Activated T-cell treated with anti-CD3 and anti-CD28 coated beads for 48 hours (primary cell): ENCODE data around the gene SLC6A17.

Experiments used
- DNase-seq: peaks from one replicate; pipeline ENCODE4 v3.0.0-alpha.2; 2020; ENCODE audit warnings: low read depth

The SLC6A17 gene

DNA sequence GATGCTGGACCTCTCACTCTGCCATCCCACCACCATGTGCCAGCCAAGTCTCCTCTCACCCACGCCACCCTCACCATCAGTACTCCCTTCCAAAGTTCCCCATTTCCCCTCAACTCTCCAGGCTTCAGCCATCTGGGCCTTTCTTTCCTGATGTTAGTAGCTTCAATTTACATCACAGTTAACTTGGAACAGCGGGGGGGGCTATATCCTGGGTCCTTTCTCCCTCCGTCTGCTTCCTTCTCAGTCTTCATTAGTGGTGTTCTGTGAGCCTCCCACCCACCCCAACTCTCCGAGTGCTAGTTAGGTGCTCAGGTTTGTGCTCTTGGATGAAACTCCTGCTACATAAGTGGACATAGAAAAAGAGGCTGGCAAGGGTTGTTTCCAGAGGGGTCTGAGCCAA, 91.8 kb downstream of the SLC6A17 start:
- DNase-seq, result no peak

DNA sequence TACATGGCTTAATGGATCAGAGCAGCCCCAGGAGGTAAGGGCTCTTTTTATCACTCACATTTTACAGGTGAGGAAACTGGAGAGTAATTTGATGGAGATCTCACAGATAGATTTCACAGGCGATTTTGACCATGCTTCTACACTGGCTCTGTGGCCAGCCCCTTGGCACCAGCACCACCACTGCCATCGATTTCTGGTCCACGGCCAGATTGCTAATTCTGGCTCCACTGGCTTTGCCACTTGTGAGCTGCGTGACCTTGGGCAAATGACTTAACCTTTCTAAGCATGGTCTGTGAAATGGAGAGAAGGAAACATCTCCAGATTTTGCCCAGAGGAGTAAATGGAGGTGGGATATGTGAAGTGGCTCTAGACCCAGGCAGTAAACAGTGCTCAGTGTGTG, 92.4 kb downstream of the SLC6A17 start:
- no peak for DNase-seq

DNA sequence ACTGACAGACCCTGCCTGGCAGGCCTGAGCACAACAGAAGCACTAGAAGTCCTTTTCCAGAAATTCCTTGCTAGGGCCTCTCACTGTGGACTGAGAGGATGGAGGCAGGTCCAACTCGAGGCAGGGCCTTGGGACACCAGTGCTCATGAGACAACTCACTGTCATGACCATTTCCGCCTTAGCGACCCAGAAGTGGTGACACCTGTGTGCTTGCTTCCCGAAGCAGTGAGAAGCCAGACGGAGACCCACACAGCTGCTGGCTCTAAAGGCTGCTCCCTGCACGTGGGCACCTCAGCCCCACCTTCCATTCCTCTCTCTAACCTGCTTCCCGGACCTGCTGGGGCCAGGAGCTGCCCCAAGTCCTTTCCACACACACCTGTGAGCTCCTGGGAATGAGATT, 92.9 kb downstream of the SLC6A17 start:
- no peak for DNase-seq

DNA sequence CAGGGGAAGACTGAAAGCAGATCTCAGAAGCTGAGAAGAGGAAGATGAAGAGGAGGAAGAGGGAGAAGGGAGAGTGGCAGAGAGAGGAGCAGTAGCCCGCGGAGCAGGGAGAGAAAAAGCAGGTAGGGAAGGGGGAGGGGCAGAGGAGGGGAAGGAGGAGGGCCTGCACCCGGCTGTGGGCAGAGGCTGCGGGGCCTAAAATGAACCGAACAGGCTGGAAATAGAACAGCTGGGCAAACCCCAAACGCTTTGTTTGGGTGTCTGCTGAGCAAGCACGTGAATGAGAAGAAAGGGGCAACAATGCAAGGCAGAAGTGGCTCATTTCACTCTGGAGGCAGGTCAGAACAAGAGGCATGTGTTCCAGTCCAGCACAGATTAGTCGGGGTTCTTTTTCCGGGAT, 93.3 kb downstream of the SLC6A17 start:
- no peak for DNase-seq

DNA sequence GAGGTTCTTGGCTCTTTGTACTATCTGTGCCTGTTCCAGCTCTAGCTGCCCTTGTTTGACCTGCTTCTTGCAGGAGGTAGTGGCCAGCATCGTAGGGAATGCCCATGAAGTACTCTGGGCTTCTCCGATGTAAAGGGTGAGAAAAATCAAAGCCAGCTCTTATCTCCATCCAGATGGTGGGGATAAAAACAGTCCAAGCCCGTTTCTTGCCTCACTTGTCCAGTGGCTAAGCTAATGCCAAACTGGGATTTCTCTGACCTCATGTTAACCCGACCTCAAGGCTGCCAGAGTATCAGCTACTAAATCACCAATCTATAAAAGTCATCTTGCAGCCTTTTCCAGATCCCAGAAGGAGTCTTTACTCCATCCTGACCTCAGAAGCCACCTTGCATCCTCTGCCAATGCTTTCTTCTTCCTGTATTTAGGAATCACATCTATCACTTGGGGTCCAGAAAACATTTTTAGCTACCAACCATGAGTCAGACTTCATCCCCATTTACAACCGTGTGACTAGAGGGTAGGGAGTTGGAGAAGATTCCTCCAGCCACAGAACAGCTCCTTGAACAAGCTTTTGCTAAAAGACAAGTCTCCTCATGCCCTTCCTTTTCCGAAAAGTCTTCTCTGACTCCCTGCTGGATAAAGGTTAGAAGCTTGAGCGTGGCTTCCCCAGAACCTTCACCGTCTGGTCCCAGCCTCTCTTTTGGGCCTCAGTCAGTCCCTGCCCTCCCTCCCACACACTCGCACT, 95.8 kb downstream of the SLC6A17 start:
- DNase-seq, result no peak

DNA sequence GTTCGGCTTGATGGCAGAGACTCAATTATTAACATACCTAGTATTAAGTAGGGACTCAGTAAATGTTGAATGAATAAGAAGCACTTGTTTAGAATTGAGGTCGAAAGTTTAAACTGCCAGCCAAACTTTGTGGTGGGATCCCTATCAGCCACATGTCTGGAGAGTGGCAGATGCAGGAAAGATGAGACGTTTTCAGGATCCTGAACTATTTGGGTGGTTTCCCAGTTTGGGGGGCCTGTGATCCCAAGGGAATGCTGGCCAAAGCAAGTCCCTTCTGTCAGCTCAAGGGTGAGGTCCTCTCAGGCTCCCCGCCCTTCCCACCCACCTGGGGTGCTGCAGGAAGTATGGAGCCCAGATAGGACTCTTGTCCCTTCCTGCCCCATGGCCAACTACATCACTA, 98.5 kb downstream of the SLC6A17 start:
- no peak for DNase-seq

DNA sequence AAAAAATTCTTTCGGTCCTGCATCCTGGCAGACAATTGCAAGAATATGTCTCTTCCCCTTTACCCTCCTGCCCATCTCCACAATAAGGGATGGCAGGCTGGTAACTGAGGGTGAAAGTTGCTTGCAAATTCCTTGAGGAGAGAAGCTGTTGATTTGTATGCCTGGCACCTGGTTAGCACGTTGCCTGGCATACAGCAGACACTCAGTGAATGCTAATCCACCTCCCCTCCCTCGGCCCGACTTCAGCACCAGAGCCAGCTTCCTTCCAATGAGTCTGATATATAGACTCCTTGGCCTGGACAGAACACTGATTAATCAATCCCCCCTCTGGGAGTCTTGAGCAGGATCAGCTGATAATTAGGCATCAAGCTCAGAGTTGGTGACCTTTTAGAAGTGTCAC, 99.0 kb downstream of the SLC6A17 start:
- DNase-seq, result no peak

DNA sequence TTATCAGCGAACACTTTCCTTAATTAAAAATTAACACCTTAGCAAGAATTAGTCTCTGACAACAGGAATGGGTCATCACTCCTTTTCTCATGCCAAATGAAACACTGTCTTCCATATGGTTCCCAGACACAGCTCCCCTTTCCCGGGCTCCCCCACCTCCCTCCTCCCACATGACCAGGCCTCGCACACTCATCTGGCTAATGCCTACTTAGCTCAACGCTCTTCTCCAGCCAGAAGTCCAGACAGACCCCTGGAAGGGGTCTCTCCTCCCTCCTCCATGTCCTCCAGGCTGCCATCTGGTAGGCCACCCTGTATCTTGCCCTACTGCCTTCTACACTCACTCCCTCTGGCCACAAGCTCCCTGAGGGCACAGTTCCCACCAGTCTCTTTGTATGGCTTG, 99.7 kb downstream of the SLC6A17 start:
- DNase-seq, result no peak

DNA sequence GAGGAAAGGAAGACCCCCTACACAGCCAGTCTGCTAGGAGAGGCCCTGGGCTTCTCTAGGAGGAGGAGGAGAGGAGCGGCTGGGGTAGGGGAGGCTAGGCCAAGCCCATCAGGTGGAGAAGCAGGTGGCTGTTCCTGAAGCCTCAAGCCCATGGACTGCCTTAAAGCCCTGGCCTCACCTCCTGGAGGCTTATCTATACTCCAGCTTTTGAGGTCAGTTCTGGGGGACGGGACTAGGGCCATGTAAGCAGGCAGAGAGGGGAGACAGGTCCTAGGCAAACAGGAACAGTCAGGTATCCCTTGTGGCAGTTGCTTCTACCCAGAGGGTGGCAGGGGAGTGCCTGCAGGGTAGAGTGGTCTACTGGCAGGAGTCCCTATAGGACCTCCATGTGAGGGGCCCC, 100.5 kb downstream of the SLC6A17 start:
- no peak for DNase-seq
